Measurements from ENCODE around the gene FEM1C.

FEM1C gene

DNA sequence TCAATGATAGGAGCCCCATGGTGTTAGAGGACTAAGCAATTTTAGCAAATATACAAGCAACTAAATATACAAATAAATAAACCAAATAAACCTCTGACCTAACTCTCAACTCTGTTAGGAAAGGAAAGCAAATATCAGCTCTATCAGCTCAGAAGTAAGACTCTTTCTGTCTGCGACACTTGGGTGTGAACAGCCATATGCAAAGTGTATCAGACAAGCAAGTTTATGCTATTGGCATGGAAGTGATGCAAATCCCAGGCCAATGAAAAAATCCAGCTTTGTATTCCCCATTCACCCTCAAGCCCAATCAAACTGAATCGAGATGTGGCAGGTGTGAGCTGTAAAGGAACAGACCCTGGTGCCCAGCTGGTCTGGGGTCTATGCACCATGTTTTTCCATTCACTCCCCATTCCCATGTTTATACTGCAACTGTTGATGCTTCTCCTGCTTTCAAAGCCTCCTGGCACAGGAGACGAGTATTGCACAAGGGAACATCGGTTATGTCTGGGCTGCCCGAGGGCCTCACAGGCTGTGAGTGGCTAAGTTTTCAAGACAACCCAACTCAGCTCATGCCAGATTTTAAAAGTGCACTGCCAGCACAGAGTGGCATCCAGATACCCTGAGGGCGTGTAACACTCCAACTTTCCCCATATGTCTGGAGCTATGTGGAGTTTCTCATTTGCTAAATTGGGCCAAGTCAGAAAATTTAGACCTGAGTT, 73.1 kb downstream of the FEM1C start:
- Histone ChIP-seq H3K27me3 (ENCODE audit: insufficient read depth, low read depth, severe bottlenecking) (no peaks in the 10 kb centered on the region), H3K9me3 (ENCODE audit: severe bottlenecking) (no peaks in the 10 kb centered on the region)
- TF ChIP-seq, protein P1, sequence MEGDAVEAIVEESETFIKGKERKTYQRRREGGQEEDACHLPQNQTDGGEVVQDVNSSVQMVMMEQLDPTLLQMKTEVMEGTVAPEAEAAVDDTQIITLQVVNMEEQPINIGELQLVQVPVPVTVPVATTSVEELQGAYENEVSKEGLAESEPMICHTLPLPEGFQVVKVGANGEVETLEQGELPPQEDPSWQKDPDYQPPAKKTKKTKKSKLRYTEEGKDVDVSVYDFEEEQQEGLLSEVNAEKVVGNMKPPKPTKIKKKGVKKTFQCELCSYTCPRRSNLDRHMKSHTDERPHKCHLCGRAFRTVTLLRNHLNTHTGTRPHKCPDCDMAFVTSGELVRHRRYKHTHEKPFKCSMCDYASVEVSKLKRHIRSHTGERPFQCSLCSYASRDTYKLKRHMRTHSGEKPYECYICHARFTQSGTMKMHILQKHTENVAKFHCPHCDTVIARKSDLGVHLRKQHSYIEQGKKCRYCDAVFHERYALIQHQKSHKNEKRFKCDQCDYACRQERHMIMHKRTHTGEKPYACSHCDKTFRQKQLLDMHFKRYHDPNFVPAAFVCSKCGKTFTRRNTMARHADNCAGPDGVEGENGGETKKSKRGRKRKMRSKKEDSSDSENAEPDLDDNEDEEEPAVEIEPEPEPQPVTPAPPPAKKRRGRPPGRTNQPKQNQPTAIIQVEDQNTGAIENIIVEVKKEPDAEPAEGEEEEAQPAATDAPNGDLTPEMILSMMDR (IDR thresholded peaks at IDR 0.05; ENCODE audit: low read depth, low read length) = no peak

DNA sequence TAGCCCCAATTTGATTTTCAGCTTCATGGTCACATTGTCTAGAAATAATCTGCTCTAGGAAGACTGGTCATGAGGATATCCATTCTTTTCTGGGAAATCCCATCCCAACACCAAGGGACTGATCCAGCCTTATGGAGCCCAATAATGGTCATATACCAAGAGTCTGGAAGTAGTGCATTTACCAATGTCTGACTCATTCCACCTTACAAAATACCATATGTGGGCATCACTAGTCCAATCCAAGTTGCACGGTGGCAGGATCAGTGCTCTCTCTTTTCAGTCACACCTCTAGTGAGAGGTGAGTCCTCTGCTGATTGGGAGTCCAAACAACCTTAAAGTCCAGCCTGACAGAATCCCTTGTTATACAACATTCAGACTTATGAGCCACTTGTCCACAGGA, 73.7 kb downstream of the FEM1C start:
- Histone ChIP-seq H3K4me3 (ENCODE audit: low read depth, low read length) (no peak overlapping the region), H3K36me3 (no peaks in the 10 kb centered on the region), H3K27ac (no peak overlapping the region), H3K27me3 (ENCODE audit: insufficient read depth, low read depth, severe bottlenecking) (no peaks in the 10 kb centered on the region), H3K9me3 (ENCODE audit: severe bottlenecking) (no peaks in the 10 kb centered on the region)
- DNase-seq = no peak
- TF ChIP-seq, protein P1 (IDR thresholded peaks at IDR 0.05; ENCODE audit: low read depth, low read length) = no peak

More for the DNA sequence above, 73.1 kb downstream of the FEM1C start:
- no peak overlapping the region for H3K4me3 ChIP-seq (ENCODE audit: low read depth, low read length)
- H3K36me3 ChIP-seq = no peaks in the 10 kb centered on the region
- DNase-seq = no peak
- no peak overlapping the region for H3K27ac ChIP-seq
